HEK293T (cell line): ENCODE results near the gene GSG1L2.

Experiments
- CTBP1 ChIP-seq: fragments of 450-650 bp; IDR thresholded peaks from 2 replicates; pipeline ENCODE4 v1.6.1; 2016; ENCODE audit warnings: borderline replicate concordance
- FOXA1 ChIP-seq: fragments of 450-650 bp; IDR thresholded peaks from 2 replicates; pipeline ENCODE4 v1.6.1; 2016; ENCODE audit warnings: mild to moderate bottlenecking
- SUZ12 ChIP-seq: fragments of 450-650 bp; IDR thresholded peaks from 2 replicates; pipeline ENCODE4 v1.6.1; 2016; ENCODE audit warnings: mild to moderate bottlenecking
- TARDBP ChIP-seq: fragments of 450-650 bp; IDR thresholded peaks from 2 replicates; pipeline ENCODE4 v1.6.1; 2016

DNA sequence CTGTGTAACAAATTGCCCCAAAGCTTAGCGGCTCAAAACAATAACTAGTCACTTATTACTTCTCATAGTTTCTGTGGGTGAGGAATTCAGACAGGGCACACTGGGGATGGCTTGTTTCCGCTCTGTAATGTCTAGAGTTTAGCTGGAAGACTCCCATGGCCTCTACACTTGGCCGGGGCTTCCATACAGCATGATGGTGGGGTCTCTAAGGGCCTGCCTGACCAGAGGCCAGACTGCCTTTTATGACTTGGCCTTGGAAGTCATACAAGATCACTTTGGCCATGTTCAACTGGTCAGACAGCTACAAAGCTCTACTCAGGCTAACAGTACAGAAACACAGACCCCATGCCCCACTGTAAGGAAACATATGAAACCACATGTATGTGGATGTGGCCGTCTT is 12.0 kb upstream of the GSG1L2 start:
- TF ChIP-seq SUZ12 (no peak), TARDBP (no peak), FOXA1 (no peak), CTBP1 (no peak)
